HepG2 (cell line): Measurements from ENCODE around the gene TBC1D16. TPM values are rescaled to one million over a fixed set of nuclear protein-coding genes. Genes with fewer than 3 reads are reported as not detected.
A peak's percentile ranks its signal among the peaks of the same experiment; 100 is the strongest.

Experiments
- CAMTA2 ChIP-seq: sonication (generic); formaldehyde crosslinking; IDR thresholded peaks from 2 replicates; pipeline ENCODE4 v1.4.0; 2020; ENCODE audit warnings: mild to moderate bottlenecking, missing genetic modification reagents, borderline replicate concordance
- CHD2 ChIP-seq: IDR thresholded peaks from 2 replicates; pipeline ENCODE4 v1.6.1; 2011; ENCODE audit warnings: low read depth, low read length, improper control_type of control experiment
- DNMT3B ChIP-seq: conservative IDR thresholded peaks from 2 replicates; pipeline ENCODE4 v1.6.1; 2016; ENCODE audit warnings: missing biosample characterization, control low read depth
- GATA4 ChIP-seq: sonication (generic); IDR thresholded peaks from 2 replicates; pipeline ENCODE4 v1.6.1; 2016; ENCODE audit warnings: antibody characterized with exemption, low read depth, borderline replicate concordance
- HOXA9 ChIP-seq: sonication (generic); formaldehyde crosslinking; IDR thresholded peaks from 2 replicates; pipeline ENCODE4 v1.8.1; 2022; ENCODE audit warnings: missing genetic modification reagents, mild to moderate bottlenecking, moderate library complexity, borderline replicate concordance
- IRF9 ChIP-seq: sonication (generic); formaldehyde crosslinking; IDR thresholded peaks from 2 replicates; pipeline ENCODE4 v1.8.0; 2022; ENCODE audit warnings: missing genetic modification reagents, mild to moderate bottlenecking, borderline replicate concordance
- KDM1A ChIP-seq: IDR thresholded peaks from 2 replicates; pipeline ENCODE4 v1.6.1; 2016; ENCODE audit warnings: missing compliant biosample characterization
- KLF16 ChIP-seq, 2 experiments: sonication (generic) in 1 of 2; formaldehyde crosslinking in 1 of 2; IDR thresholded peaks; 2 replicates each; pipeline versions ENCODE4 v1.6.1 to v1.8.0; 2016 to 2023; ENCODE audit warnings: missing genetic modification reagents in 2 of 2, missing compliant biosample characterization in 1 of 2
- MEIS1 ChIP-seq: sonication (generic); formaldehyde crosslinking; IDR thresholded peaks from 2 replicates; pipeline ENCODE4 v1.9.0; 2021; ENCODE audit warnings: mild to moderate bottlenecking, missing genetic modification reagents, moderate library complexity, borderline replicate concordance
- MLLT10 ChIP-seq: sonication (generic); formaldehyde crosslinking; IDR thresholded peaks from 2 replicates; pipeline ENCODE4 v1.4.0; 2020; ENCODE audit warnings: missing genetic modification reagents
- NCOA2 ChIP-seq: sonication (generic); formaldehyde crosslinking; IDR thresholded peaks from 2 replicates; pipeline ENCODE4 v1.8.0; 2022; ENCODE audit warnings: inconsistent platforms
- NFATC3 ChIP-seq: sonication (generic); formaldehyde crosslinking; IDR thresholded peaks from 2 replicates; pipeline ENCODE4 v1.5.1; 2020; ENCODE audit warnings: mild to moderate bottlenecking, missing genetic modification reagents
- PAF1 ChIP-seq: IDR thresholded peaks from 2 replicates; pipeline ENCODE4 v1.6.1; 2016; ENCODE audit warnings: missing genetic modification reagents, missing compliant biosample characterization
- PHF20 ChIP-seq: sonication (generic); formaldehyde crosslinking; IDR thresholded peaks from 2 replicates; pipeline ENCODE4 v1.5.0; 2020; ENCODE audit warnings: mild to moderate bottlenecking, missing genetic modification reagents
- PHF5A ChIP-seq: IDR thresholded peaks from one replicate; pipeline ENCODE4 v1.6.1; 2018; ENCODE audit warnings: low read depth, missing genetic modification reagents; ENCODE audit not compliant: unreplicated experiment
- POLR2AphosphoS2 ChIP-seq: IDR thresholded peaks from 2 replicates; pipeline ENCODE4 v1.6.1; 2011; ENCODE audit warnings: low read depth, low read length, improper control_type of control experiment
- PRMT3 ChIP-seq: sonication (generic); formaldehyde crosslinking; IDR thresholded peaks from 2 replicates; pipeline ENCODE4 v1.8.1; 2022; ENCODE audit warnings: low read depth, mild to moderate bottlenecking, moderate library complexity, missing genetic modification reagents, borderline replicate concordance
- RCOR2 ChIP-seq: IDR thresholded peaks from 2 replicates; pipeline ENCODE4 v1.6.1; 2016; ENCODE audit warnings: missing biosample characterization, missing genetic modification reagents
- REL ChIP-seq: sonication (generic); formaldehyde crosslinking; conservative IDR thresholded peaks from 2 replicates; pipeline ENCODE4 v1.8.0; 2022; ENCODE audit warnings: mild to moderate bottlenecking, missing genetic modification reagents, moderate library complexity
- SAFB2 ChIP-seq: sonication (generic); formaldehyde crosslinking; IDR thresholded peaks from 2 replicates; pipeline ENCODE4 v1.5.1; 2020; ENCODE audit warnings: missing genetic modification reagents, low read depth, mild to moderate bottlenecking, borderline replicate concordance
- SIX4 ChIP-seq: sonication (generic); formaldehyde crosslinking; IDR thresholded peaks from 2 replicates; pipeline ENCODE4 v1.4.0; 2020; ENCODE audit warnings: missing genetic modification reagents
- ZBTB1 ChIP-seq: sonication (generic); formaldehyde crosslinking; IDR thresholded peaks from 2 replicates; pipeline ENCODE4 v1.4.0; 2020; ENCODE audit warnings: missing genetic modification reagents, borderline replicate concordance
- ZKSCAN1 ChIP-seq: fragments of 150-350 bp; IDR thresholded peaks from 2 replicates; pipeline ENCODE4 v1.6.1; 2014; ENCODE audit warnings: low read length
- ZNF10 ChIP-seq: sonication (generic); formaldehyde crosslinking; IDR thresholded peaks from 2 replicates; pipeline ENCODE4 v1.4.0; 2020; ENCODE audit warnings: mild to moderate bottlenecking, low read depth, missing genetic modification reagents, borderline replicate concordance
- ZNF629 ChIP-seq: sonication (generic); formaldehyde crosslinking; conservative IDR thresholded peaks from 2 replicates; pipeline ENCODE4 v1.5.0; 2020; ENCODE audit warnings: missing genetic modification reagents
- ZNF770 ChIP-seq: sonication (generic); formaldehyde crosslinking; IDR thresholded peaks from 2 replicates; pipeline ENCODE4 v1.5.0; 2020; ENCODE audit warnings: mild to moderate bottlenecking, missing genetic modification reagents
- ZXDC ChIP-seq: sonication (generic); formaldehyde crosslinking; IDR thresholded peaks from 2 replicates; pipeline ENCODE4 v1.5.0; 2020; ENCODE audit warnings: mild to moderate bottlenecking, missing genetic modification reagents
- polyA plus RNA-seq, 8 experiments: library from polyadenylated mRNA; depleted of rRNA in 3 of 8; stranded (reverse) in 7 of 8; unstranded in 1 of 8; fragments of >200 nt; fragmentation: Illumina TruSeq in 4 of 8; extraction: Trizol in 4 of 8; gene quantifications; 2 replicates each; pipeline versions ENCODE4 v1.2.1 to v1.2.3, GENCODE V29; 2011 to 2016; ENCODE audit warnings: low read depth in 4 of 8, missing spikeins in 1 of 8, mixed read lengths in 1 of 8; ENCODE audit not compliant: insufficient read depth in 1 of 8
- total RNA-seq, 5 experiments: library from RNA; depleted of rRNA; stranded (reverse); fragments of >200 nt; fragmentation: Illumina TruSeq; extraction: Trizol; gene quantifications; 2 replicates each; pipeline ENCODE4 v1.2.3, GENCODE V29; 2016; ENCODE audit warnings: low read depth in 1 of 5

TBC1D16 gene
- total and polyA plus RNA-seq, 2 of the 13 experiments (the other 11 are each of a cell fraction or from before 2014, with no cell fraction given) = 14.9 to 24.9 TPM

GRCh38 chr17:79905832-79906231 is 129.8 kb downstream of the TBC1D16 start (continued):
- TF ChIP-seq SAFB2 (CRISPR knock-in tag) (no peak; the same call in 1 of the 2 replicates), PHF5A (CRISPR knock-in tag) (peak; percentile 91), SIX4 (CRISPR knock-in tag) (0 out of 2 replicates have a peak, but pooled peaks have one; percentile 55), DNMT3B (CRISPR knock-in tag) (0 out of 2 replicates have a peak, but pooled peaks have one; percentile 17), GATA4 (no peak), NCOA2 (CRISPR knock-in tag) (0 out of 2 replicates have a peak, but pooled peaks have one; percentile 26), ZXDC (CRISPR knock-in tag) (no peak), ZBTB1 (CRISPR knock-in tag) (no peak), ZNF629 (CRISPR knock-in tag) (peak; percentile 53), CAMTA2 (CRISPR knock-in tag) (no peak), MEIS1 (CRISPR knock-in tag) (peak; percentile 99), POLR2AphosphoS2 (no peak), IRF9 (CRISPR knock-in tag) (no peak), RCOR2 (CRISPR knock-in tag) (no peak), PAF1 (no peak), ZKSCAN1 (no peak), HOXA9 (CRISPR knock-in tag) (no peak), REL (CRISPR knock-in tag) (no peak), MLLT10 (CRISPR knock-in tag) (no peak), KLF16 (CRISPR knock-in tag; IDR thresholded peaks at IDR 0.05) (peak in 1 of 2 experiments; percentile 82; a peak in 2 of 4 replicates), ZNF770 (CRISPR knock-in tag) (peak; percentile 57), CHD2 (no peak), PRMT3 (CRISPR knock-in tag) (no peak), ZNF10 (CRISPR knock-in tag) (no peak), NFATC3 (0 out of 2 replicates have a peak, but pooled peaks have one; percentile 29), PHF20 (no peak), KDM1A (CRISPR knock-in tag) (peak; percentile 73; the same call in 1 of the 2 replicates)
